ENCODE data around the gene DISC1. TPM values are rescaled to one million over a fixed set of nuclear protein-coding genes. Genes with fewer than 3 reads are reported as not detected.

Gene DISC1
- total and polyA plus RNA-seq, 2 of the 13 experiments (the other 11 are each of a cell fraction or from before 2014, with no cell fraction given) = 4.2 to 4.6 TPM

DNA sequence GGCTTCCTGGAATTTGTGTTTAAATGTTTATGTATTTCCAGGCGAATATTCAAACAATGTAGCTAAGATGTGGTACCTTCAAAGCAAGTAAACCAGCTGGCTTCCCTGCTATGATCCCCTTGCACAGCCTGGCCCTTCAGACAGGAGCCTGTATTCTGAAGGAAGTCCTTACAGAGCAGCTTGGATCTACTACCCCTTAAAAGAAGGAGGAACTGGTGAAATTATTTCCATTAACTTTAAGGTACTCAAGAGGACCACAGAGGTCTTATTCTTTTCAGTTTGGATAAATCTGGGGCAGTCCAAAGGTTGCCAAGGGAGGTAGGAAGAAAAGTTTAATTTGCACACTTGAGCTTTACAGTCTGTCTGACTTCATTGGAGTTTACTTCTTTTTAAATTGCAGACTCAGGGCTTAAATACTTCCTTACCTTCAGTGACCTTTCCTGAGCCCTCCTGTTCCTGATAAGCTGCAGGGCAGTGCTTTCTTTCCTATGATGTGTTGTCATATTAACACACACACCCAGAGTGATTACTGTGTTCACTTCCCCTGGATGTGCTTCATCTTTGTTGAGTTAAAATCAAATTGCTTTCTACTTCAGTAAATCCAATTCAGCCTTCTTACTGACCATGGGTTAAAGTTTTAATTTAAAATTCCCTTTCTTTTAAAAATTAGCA lies 40.5 kb downstream of the DISC1 start:
- Histone ChIP-seq H3K79me2 (ENCODE audit: insufficient read depth, low read length) (no peaks in the 10 kb centered on the region), H3K9me3 (ENCODE audit: low read length) (no peaks in the 10 kb centered on the region), H3K4me3 (replicated peaks in 1 of 3; ENCODE audit: insufficient read depth in 1 of 3, low read depth in 2 of 3, low read length in 3 of 3) (no peak overlapping the region), H2AFZ (ENCODE audit: low read length) (no peak overlapping the region), H4K20me1 (ENCODE audit: insufficient read depth, low read length) (no peaks in the 10 kb centered on the region), H3K4me1 (ENCODE audit: insufficient read depth, low read length) (peaks cover 22% of the 10 kb centered on the region), H3K4me2 (ENCODE audit: low read depth, low read length) (no peak overlapping the region), H3K27me3 (ENCODE audit: control insufficient read depth in 1 of 2, insufficient read depth in 2 of 2, low read length in 2 of 2) (no peaks in the 10 kb centered on the region), H3K27ac (ENCODE audit: extremely low read length, insufficient read depth, low read length) (no peak overlapping the region), H3K36me3 (replicated peaks in 1 of 2; ENCODE audit: control insufficient read depth in 1 of 2, insufficient read depth in 2 of 2, low read length in 2 of 2) (no peaks in the 10 kb centered on the region), H3K9ac (ENCODE audit: insufficient read depth, low read depth, low read length) (no peak overlapping the region)
- ChIA-PET CTCF (ENCODE audit: low intra/inter-chr PET ratio, low total read pairs) (no interaction called here), POLR2A (no interaction called here)
- intact Hi-C loops (cut with micrococcal nuclease; ENCODE audit: unreplicated experiment) = no loop called here
- no peak for FAIRE-seq
- ATAC-seq = no peak
- TF ChIP-seq ZNF670 (CRISPR knock-in tag; IDR thresholded peaks at IDR 0.05; ENCODE audit: borderline replicate concordance) (no peak), MAZ (IDR thresholded peaks at IDR 0.05; ENCODE audit: borderline replicate concordance, low read depth, low read length) (no peak), MAZ (CRISPR knock-in tag; IDR thresholded peaks at IDR 0.05; ENCODE audit: low read depth) (no peak), MZF1 (CRISPR knock-in tag; IDR thresholded peaks at IDR 0.05; ENCODE audit: borderline replicate concordance) (no peak), THAP11 (CRISPR knock-in tag; IDR thresholded peaks at IDR 0.05) (no peak), ZNF230 (CRISPR knock-in tag; IDR thresholded peaks at IDR 0.05) (no peak), ZSCAN22 (CRISPR knock-in tag; IDR thresholded peaks at IDR 0.05) (no peak), NPAS2 (CRISPR knock-in tag; IDR thresholded peaks at IDR 0.05; ENCODE audit: borderline replicate concordance) (no peak), PRPF4 (IDR thresholded peaks at IDR 0.05; ENCODE audit: low read depth, low read length, poor library complexity, severe bottlenecking) (no peak), NBN (conservative IDR thresholded peaks at IDR 0.05) (no peak), HOXD1 (CRISPR knock-in tag; IDR thresholded peaks at IDR 0.05) (no peak), CHD4 (IDR thresholded peaks at IDR 0.05; ENCODE audit: borderline replicate concordance, low read length) (no peak), NRL (CRISPR knock-in tag; IDR thresholded peaks at IDR 0.05; ENCODE audit: borderline replicate concordance) (no peak)
- TF ChIP-seq, protein P1, sequence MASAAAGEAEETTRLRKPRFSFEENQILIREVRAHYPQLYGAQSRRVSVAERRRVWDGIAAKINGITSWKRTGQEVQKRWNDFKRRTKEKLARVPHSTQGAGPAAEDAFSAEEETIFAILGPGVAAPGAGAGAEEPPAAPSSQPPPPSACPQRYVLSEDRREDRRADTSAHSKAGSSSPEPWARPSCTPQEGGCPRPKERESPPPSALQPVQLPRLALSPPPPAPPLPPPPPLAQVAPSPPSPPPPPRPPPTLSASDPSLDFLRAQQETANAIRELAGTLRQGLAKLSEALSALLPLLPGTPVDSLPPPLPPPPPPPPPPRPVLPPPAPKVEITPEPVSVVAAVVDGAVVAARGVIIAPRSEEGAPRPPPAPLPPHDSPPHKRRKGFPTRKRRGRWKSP (CRISPR knock-in tag; IDR thresholded peaks at IDR 0.05) = no peak
- TF ChIP-seq, protein P2, sequence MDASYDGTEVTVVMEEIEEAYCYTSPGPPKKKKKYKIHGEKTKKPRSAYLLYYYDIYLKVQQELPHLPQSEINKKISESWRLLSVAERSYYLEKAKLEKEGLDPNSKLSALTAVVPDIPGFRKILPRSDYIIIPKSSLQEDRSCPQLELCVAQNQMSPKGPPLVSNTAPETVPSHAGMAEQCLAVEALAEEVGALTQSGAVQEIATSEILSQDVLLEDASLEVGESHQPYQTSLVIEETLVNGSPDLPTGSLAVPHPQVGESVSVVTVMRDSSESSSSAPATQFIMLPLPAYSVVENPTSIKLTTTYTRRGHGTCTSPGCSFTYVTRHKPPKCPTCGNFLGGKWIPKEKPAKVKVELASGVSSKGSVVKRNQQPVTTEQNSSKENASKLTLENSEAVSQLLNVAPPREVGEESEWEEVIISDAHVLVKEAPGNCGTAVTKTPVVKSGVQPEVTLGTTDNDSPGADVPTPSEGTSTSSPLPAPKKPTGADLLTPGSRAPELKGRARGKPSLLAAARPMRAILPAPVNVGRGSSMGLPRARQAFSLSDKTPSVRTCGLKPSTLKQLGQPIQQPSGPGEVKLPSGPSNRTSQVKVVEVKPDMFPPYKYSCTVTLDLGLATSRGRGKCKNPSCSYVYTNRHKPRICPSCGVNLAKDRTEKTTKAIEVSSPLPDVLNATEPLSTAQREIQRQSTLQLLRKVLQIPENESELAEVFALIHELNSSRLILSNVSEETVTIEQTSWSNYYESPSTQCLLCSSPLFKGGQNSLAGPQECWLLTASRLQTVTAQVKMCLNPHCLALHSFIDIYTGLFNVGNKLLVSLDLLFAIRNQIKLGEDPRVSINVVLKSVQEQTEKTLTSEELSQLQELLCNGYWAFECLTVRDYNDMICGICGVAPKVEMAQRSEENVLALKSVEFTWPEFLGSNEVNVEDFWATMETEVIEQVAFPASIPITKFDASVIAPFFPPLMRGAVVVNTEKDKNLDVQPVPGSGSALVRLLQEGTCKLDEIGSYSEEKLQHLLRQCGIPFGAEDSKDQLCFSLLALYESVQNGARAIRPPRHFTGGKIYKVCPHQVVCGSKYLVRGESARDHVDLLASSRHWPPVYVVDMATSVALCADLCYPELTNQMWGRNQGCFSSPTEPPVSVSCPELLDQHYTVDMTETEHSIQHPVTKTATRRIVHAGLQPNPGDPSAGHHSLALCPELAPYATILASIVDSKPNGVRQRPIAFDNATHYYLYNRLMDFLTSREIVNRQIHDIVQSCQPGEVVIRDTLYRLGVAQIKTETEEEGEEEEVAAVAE (CRISPR knock-in tag; IDR thresholded peaks at IDR 0.05; ENCODE audit: borderline replicate concordance) = no peak
- TF ChIP-seq, protein P3, sequence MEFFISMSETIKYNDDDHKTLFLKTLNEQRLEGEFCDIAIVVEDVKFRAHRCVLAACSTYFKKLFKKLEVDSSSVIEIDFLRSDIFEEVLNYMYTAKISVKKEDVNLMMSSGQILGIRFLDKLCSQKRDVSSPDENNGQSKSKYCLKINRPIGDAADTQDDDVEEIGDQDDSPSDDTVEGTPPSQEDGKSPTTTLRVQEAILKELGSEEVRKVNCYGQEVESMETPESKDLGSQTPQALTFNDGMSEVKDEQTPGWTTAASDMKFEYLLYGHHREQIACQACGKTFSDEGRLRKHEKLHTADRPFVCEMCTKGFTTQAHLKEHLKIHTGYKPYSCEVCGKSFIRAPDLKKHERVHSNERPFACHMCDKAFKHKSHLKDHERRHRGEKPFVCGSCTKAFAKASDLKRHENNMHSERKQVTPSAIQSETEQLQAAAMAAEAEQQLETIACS (CRISPR knock-in tag; IDR thresholded peaks at IDR 0.05) = no peak
- in situ Hi-C loops (cut with HindIII; ENCODE audit: extremely low pct_ligation_motif_present, low pct_unique_long_range_greater_than_20kb) = no loop called here
- no peak for DNase-seq (ENCODE audit: low spot score)
- 33% methylated on average over 1 of the region's 1 CpG for WGBS (ENCODE audit: low lambda C conversion rate)
- no TSS peak for BruUV-seq (replicated peaks)
